Measurements from ENCODE around the gene LAMA5.

The LAMA5 gene

DNA sequence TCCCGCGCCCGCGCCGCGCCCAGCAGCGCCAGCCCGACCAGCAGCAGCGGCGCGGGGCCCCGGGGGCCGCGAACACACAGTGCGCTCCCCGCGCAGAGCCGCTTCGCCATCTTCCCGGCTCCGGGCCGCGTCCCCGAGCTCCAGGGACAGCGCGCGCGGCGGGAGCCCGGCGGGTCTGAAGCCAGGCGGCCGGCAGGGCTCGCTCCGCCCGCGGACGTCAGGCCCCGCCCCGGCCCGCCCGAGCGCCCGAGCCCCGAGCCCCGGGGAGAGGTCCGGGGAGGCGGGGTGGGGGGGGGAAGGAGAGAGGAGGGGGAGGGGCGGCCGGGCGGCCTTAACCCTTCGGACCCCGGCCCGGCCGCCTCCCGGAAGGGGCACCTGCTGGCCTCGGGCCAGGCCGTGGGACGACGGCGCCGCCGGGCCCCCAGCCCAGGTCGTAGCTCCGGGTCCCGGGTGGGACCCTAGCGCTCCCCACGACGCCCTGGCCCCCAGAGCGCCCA lies at the start of gene LAMA5:
TSS of gene LAMA5 (minus strand) at position 177 of the 497 bp plus-strand sequence. CDS start at position 110, 67 bp downstream.
- peak in 9 of 56 donors; percentile 19 to 60 (median 41) for DNase-seq

- no peak for DNase-seq
Observed at GRCh38 chr20:62415354-62416111, 48.4 kb upstream of the LAMA5 start.

DNA sequence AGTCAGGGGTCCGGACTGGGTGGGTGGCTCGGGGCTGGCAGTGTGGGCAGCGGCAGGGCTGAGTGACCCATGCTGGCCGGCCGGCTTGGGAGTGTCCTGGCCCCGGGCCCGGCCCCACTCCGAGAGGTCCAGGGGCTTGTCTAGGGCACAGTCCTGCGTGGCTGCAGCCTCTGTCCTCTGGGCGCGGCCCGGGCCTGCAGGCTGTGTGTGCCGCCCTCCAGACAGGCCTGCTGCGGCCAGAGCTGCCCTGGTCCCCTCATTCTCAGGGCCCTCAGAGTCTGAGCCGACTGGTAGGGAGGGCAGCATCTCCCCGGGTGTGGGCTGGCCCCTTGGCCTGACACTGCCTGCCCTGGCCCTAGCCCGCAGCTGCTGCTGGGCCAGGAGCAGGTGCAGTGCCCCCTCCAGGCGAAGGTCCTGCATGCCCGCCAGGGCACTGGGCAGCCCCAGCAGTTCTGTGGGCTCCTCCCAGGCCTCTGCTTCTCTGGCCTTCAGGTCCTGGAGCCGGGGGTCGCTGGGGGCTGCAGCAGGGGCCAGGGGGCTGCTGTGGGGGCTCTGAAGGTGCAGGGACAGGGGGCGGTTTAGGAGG lies 46.9 kb upstream of the LAMA5 start:
- DNase-seq: no peak

GRCh38 chr20:62413025-62413570 lies 46.0 kb upstream of the LAMA5 start:
- no peak for DNase-seq

- DNase-seq: no peak
Observed at GRCh38 chr20:62412194-62413024, 45.3 kb upstream of the LAMA5 start.

- DNase-seq: no peak
Observed at GRCh38 chr20:62411479-62412193, 44.5 kb upstream of the LAMA5 start.

DNA sequence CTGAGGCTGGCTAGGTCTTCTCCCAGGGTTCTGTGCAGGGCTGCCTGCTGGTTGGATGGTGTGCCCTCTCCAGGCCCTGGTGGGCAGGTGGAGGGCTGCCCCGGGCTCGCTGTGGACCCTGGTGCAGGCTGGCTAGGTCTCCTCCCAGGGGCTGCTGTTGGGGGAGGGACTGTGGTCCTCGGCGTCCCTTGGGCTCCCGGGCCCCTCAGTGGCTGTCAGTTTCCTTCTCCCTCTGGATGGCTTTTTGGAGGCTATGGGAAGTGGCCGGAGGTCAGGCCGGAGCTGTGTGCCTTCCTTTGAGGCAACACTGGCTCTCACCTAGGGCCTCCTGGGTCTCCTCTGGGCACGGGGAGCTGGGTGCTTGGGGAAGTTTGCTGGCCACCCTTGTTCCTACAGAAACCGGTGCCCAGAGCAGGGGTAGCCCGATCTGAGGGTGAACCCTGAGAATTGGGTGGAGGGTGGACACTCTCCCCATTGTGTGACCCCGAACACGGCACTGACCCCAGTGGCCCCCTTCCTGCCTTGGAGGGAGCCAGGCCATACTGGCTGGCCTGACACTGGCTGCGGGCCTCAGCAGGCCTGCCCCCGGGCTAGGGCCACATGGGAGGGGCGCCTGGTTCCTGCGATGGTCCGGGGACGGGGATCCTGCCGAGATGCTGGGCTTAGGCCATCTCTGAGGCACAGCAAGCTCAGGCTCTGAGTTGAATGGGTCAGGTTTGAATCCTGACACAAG lies 43.8 kb upstream of the LAMA5 start:
- DNase-seq: no peak

DNA sequence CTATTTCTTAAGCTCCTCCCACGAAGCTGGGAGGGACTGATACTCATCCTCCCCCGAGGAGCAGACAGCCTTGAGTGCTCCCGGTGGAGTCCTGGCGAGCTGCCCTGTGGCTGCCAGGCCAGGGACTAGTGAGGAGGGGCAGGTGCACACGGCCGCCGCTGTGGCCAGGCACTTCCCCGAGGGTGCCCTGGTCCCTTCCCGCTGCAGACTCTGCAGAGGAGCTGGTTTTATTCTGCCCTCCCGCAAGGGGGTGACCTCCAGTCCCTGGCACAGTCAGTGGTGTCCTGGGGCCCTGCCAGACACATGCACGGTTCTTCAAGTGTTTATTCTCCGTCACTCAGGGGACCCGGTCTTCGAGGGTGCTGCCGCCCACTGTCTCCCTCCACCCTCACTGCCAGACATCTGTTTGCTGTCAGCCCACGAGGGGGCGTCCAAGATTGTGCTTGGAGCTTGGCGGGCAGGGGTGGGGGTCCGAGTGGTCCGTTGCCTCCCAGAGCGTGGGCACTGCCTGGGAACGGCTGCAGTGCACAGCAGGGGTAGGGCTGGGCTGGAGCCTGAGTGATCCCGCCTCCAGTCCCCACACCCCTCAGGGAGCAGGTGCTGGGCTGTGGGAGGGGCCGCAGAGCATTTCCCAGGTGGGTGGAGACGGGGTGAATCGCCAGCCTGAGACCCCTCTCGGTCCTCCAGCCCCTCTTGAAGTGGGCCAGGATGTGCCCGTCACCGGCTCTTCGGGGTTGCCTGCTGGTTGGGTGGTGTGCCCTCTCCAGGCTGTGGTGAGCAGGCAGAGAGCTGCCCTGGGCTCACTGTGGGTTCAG lies 43.0 kb upstream of the LAMA5 start:
- peak in 12 of 56 donors; percentile 3 to 47 (median 30) for DNase-seq

- no peak for DNase-seq
Observed at GRCh38 chr20:62409086-62409853, 42.2 kb upstream of the LAMA5 start.

DNA sequence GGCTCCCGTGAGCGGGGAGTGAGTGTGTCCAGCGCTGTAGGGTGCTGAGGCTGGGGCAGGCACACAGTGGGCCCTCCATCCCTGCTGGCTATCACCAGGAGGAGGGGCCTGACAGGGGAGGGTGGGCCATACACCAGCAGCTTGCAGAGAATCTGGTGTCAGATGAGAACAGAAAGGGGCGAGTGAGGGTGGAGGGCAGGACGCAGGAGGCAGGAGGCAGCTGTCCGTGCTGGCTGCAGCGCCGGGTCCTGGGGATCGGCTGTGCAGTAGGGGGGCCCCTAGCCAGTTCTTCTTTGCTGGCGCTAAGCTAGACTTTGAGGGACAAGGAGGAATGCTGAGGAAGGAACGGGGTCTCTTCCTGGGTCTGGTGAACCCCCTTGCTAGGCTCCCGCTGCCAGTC lies 41.5 kb upstream of the LAMA5 start:
- DNase-seq: no peak

DNA sequence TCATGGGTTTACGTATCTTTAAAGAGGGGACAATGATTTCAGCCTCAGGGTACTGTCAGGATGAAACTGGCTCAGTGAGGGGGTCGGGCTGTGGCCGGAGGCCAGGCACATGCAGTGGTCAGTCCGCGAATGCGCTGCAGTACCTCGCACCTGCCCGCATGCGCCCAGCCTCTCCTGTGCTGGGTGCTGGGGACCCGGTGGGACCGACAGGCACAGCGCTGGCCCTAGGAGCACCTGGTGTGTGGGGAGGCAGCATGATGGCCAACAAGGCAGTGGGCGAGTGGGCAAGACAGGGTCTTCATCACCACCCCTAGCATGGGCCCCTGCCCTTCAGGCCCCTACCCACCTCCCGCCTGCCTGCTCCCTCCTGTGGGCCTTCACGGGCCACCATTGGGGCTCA lies 40.9 kb upstream of the LAMA5 start:
- DNase-seq: no peak

- peak; percentile 43 to 95 (median 83) for DNase-seq
Observed at GRCh38 chr20:62407221-62407992, 40.3 kb upstream of the LAMA5 start, which contains the start of gene CABLES2. TSS of gene CABLES2 (minus strand) at chr20:62407285. CDS start at chr20:62407276, 9 bp downstream.

- peak in 3 of 56 donors; percentile 15 to 28 (median 19) for DNase-seq
Observed at GRCh38 chr20:62406635-62407176, 39.6 kb upstream of the LAMA5 start.

DNA sequence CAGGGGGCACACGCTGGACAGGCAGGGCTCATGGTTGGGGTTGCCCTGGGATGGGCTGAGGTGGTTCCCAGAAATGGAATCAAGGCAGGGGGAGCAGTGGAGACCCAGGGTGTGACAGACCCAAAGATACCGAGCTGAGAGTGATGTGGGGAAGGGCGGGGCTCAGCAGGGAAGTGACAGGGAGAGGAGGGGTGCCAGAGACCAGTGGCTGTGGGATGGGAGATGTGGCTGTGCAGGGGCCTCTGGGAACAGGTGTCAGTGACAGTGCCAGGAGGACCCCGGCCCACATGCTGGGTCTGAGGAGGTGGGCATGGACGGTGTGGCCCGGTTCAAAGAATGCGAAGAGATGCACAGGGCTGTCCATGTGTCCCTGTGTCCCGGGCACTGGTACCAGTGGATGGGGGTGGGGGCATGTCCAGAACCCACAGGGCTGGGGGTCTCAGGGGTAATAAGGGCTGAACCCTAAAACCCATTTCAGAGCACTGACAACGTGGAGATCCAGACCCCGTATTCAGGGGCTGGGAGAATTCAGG lies 38.9 kb upstream of the LAMA5 start:
- DNase-seq: no peak

GRCh38 chr20:62405108-62405980 lies 38.2 kb upstream of the LAMA5 start:
- peak in 16 of 56 donors; percentile 3 to 55 (median 25) for DNase-seq

GRCh38 chr20:62404761-62405107 lies 37.6 kb upstream of the LAMA5 start:
- DNase-seq: no peak

All from amygdala (tissue), 56 donors.